CD4-positive, alpha-beta T cell treated with Interleukin-6 for 4 hours (primary cell): ENCODE results near the gene SYTL3.
A peak's percentile ranks its signal among the peaks of the same experiment; 100 is the strongest.

Source experiments
- DNase-seq: peaks from one replicate; pipeline ENCODE4 v3.0.0-alpha.2; 2020; ENCODE audit warnings: mixed read lengths

SYTL3 gene

GRCh38 chr6:158799051-158799792 is 149.4 kb downstream of the SYTL3 start:
- DNase-seq = no peak

GRCh38 chr6:158801655-158802294 is 151.9 kb downstream of the SYTL3 start:
- DNase-seq = no peak

GRCh38 chr6:158803733-158804143 is 153.9 kb downstream of the SYTL3 start:
- peak; percentile 53 for DNase-seq

- no peak for DNase-seq
Measured at GRCh38 chr6:158804207-158804606, 154.4 kb downstream of the SYTL3 start.

GRCh38 chr6:158805698-158806377 is 156.0 kb downstream of the SYTL3 start:
- no peak for DNase-seq

- DNase-seq = no peak
Measured at GRCh38 chr6:158807515-158808441, 157.9 kb downstream of the SYTL3 start.

GRCh38 chr6:158808442-158808833 is 158.6 kb downstream of the SYTL3 start:
- no peak for DNase-seq

- DNase-seq = peak; percentile 38
Measured at GRCh38 chr6:158808941-158809678, 159.3 kb downstream of the SYTL3 start.

GRCh38 chr6:158810155-158811095 is 160.6 kb downstream of the SYTL3 start:
- DNase-seq = no peak

GRCh38 chr6:158812611-158813010 is 162.8 kb downstream of the SYTL3 start:
- DNase-seq = no peak

- DNase-seq = peak; percentile 20
Measured at GRCh38 chr6:158813032-158813431, 163.2 kb downstream of the SYTL3 start.
